ENCODE measurements around the gene PEAK1. TPM values are rescaled to one million over a fixed set of nuclear protein-coding genes. Genes with fewer than 3 reads are reported as not detected.

Gene PEAK1
- total and polyA plus RNA-seq, 2 donors (not counting 3 experiments of a cell fraction or from before 2014, with no cell fraction given), result 17.9 to 91.9 TPM

DNA sequence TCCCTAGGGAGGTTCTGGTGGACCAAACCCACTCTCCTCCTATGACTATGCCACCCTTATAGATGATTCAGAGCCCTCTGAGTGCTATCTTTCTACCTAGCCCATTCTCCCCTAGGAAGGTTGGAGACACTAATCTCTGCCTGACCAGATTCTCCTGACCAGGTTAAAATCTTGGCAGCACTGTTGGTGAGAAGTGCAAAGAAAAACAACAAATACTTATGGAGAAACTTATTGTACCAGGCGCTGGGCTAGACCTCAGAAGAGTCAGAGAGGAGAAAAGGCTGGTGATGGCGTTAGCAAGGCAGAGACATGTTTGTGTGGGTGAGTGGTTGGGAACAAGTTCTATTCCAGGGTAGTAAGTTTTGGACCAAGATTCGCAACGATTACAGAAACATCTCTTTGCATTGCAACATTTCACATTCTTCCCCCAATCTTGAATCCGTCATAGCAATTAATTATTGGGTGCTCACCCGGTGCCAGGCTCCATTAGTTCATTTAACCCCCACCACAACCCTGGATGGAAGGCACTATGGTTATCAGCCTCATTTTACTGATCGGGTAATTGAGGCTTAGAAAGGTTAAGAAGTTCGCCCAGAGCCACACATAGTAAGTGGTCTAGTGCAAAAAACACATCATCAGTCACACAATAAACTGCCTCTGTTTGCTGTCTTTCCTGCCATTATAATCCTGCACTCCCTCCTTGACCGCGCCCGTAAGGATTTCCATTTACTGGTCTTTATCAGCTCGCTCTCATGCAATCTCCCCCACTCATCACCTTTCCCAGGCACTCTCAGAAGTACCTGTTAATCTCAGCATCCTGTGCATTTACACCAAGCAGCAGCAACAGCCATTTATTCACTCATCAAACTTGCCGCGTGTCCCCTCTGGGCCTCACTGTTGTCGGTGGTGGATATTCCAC, 348.3 kb downstream of the PEAK1 start:
- Histone ChIP-seq H3K27ac (ENCODE audit: insufficient read depth, low read depth, low read length) (peak overlapping the region; percentile 81), H3K27me3 (ENCODE audit: control insufficient read depth in 2 of 2, insufficient read depth in 2 of 2, low read length in 2 of 2) (peaks cover 7 to 9% of the 10 kb centered on the region in 2 experiments), H3K9me3 (replicated peaks; ENCODE audit: control insufficient read depth, insufficient read depth, low read length) (no peaks in the 10 kb centered on the region), H3K9ac (replicated peaks; ENCODE audit: extremely low read depth, insufficient read depth, low read length) (no peak overlapping the region), H3K79me2 (ENCODE audit: control insufficient read depth, insufficient read depth, low read length) (peaks cover 37% of the 10 kb centered on the region), H3K4me2 (ENCODE audit: insufficient read depth, low read length) (no peak overlapping the region), H3K9me1 (replicated peaks; ENCODE audit: control insufficient read depth, extremely low read depth, insufficient read depth, low read length) (no peaks in the 10 kb centered on the region), H3K36me3 (ENCODE audit: control insufficient read depth in 2 of 2, extremely low read depth in 1 of 2, insufficient read depth in 2 of 2, low read length in 2 of 2) (no peaks in the 10 kb centered on the region), H3K4me3 (replicated peaks in 1 of 3; ENCODE audit: insufficient read depth in 1 of 3, low read depth in 1 of 3, low read length in 3 of 3) (no peak overlapping the region), H2AFZ (ENCODE audit: low read depth, low read length) (peak overlapping the region; percentile 83), H3K4me1 (ENCODE audit: control insufficient read depth, extremely low read depth, insufficient read depth, low read length) (peaks cover 34% of the 10 kb centered on the region), H4K20me1 (replicated peaks; ENCODE audit: control insufficient read depth, extremely low read depth, insufficient read depth, low read length) (no peaks in the 10 kb centered on the region)
- intact Hi-C loops (cut with micrococcal nuclease) (loop anchor here (1.0 to 2.0 kb wide), 2 partner anchors 37 to 349 kb away; partner anchors contain the start of genes HMG20A and PEAK1), dilution Hi-C loops (cut with MboI; ENCODE audit: extremely low pct_ligation_motif_present, low sequenced_read_pairs) (no loop called here)
- ChIA-PET CTCF (interaction anchor here (1.0 kb wide), 3 partner anchors 21 to 472 kb away, joined by 5 to 7 read pairs (median 7); no protein-coding TSS in a partner anchor), POLR2A (interaction anchor here (1.0 kb wide), 1 partner anchor 11 kb away, joined by 6 read pairs; no protein-coding TSS in a partner anchor)
- no peak for DNase-seq (ENCODE audit: low read depth, low spot score)
- no peak for FAIRE-seq
- no peak for TF ChIP-seq GATA2 (IDR thresholded peaks at IDR 0.05; ENCODE audit: insufficient read depth, insufficient read length, low read depth, low read length)
- TF ChIP-seq, protein P1, sequence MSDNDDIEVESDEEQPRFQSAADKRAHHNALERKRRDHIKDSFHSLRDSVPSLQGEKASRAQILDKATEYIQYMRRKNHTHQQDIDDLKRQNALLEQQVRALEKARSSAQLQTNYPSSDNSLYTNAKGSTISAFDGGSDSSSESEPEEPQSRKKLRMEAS (IDR thresholded peaks at IDR 0.05; ENCODE audit: insufficient read depth, insufficient read length), result no peak
- no peak for TF ChIP-seq JUN (IDR thresholded peaks at IDR 0.05; ENCODE audit: borderline replicate concordance, insufficient read depth, insufficient read length, low read depth)
- TF ChIP-seq FOS (IDR thresholded peaks at IDR 0.05; ENCODE audit: borderline replicate concordance, insufficient read depth, low read length), result no peak
- no peak for TF ChIP-seq MYC (IDR thresholded peaks at IDR 0.05; ENCODE audit: low read depth, low read length)
- TF ChIP-seq, protein P2, sequence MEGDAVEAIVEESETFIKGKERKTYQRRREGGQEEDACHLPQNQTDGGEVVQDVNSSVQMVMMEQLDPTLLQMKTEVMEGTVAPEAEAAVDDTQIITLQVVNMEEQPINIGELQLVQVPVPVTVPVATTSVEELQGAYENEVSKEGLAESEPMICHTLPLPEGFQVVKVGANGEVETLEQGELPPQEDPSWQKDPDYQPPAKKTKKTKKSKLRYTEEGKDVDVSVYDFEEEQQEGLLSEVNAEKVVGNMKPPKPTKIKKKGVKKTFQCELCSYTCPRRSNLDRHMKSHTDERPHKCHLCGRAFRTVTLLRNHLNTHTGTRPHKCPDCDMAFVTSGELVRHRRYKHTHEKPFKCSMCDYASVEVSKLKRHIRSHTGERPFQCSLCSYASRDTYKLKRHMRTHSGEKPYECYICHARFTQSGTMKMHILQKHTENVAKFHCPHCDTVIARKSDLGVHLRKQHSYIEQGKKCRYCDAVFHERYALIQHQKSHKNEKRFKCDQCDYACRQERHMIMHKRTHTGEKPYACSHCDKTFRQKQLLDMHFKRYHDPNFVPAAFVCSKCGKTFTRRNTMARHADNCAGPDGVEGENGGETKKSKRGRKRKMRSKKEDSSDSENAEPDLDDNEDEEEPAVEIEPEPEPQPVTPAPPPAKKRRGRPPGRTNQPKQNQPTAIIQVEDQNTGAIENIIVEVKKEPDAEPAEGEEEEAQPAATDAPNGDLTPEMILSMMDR (IDR thresholded peaks at IDR 0.05; ENCODE audit: extremely low read depth in 1 of 2, insufficient read depth in 1 of 2, low read depth in 1 of 2, low read length in 2 of 2), result no peak
- no peak for TF ChIP-seq POLR2AphosphoS5 (IDR thresholded peaks at IDR 0.05; ENCODE audit: insufficient read depth, low read depth, low read length)
- BruUV-seq (replicated peaks), result no TSS peak
